ENCODE measurements around the gene OR7A10. TPM values are rescaled to one million over a fixed set of nuclear protein-coding genes. Genes with fewer than 3 reads are reported as not detected.

The OR7A10 gene
- not detected for total RNA-seq

GRCh38 chr19:14848822-14849221, at the start of gene OR7A10:
OR7A10 (minus strand) TSS chr19:14848922; CDS start chr19:14841877, 7,045 bp downstream.
- no peak for TF ChIP-seq CTCF (IDR thresholded peaks at IDR 0.05)
- TF ChIP-seq POLR2A (IDR thresholded peaks at IDR 0.05) = no peak
- TF ChIP-seq POLR2AphosphoS5 (IDR thresholded peaks at IDR 0.05; ENCODE audit: insufficient read depth in 1 of 2, low read depth in 1 of 2) = no peak
- intact Hi-C loops (cut with DNase I) = no loop called here
- DNase-seq (ENCODE audit: extremely low spot score in 2 of 2) = no peak
- Histone ChIP-seq H3K27ac (no peak within 1 kb of the TSS), H3K4me3 (no peak within 1 kb of the TSS), H3K4me1 (no peaks in the 10 kb centered on the region), H3K27me3 (no peaks in the 10 kb centered on the region), H3K9me3 (no peaks in the 10 kb centered on the region), H3K36me3 (no peaks in the 10 kb centered on the region)

GRCh38 chr19:14890643-14891379, 42.1 kb upstream of the OR7A10 start:
- Histone ChIP-seq H3K4me1 (no peaks in the 10 kb centered on the region), H3K4me3 (no peak overlapping the region), H3K9me3 (no peaks in the 10 kb centered on the region), H3K27ac (no peak overlapping the region), H3K27me3 (no peaks in the 10 kb centered on the region), H3K36me3 (no peaks in the 10 kb centered on the region)
- TF ChIP-seq POLR2A (IDR thresholded peaks at IDR 0.05) (no peak), CTCF (IDR thresholded peaks at IDR 0.05) (no peak), POLR2AphosphoS5 (IDR thresholded peaks at IDR 0.05; ENCODE audit: insufficient read depth in 1 of 2, low read depth in 1 of 2) (no peak)
- no peak for DNase-seq (ENCODE audit: extremely low spot score in 2 of 2)
- intact Hi-C loops (cut with DNase I) = no loop called here

- no peaks in the 10 kb centered on the region for H3K4me1 ChIP-seq
- H3K36me3 ChIP-seq = no peaks in the 10 kb centered on the region
- no peak for DNase-seq (ENCODE audit: extremely low spot score in 2 of 2)
- H3K4me3 ChIP-seq = no peak overlapping the region
- H3K9me3 ChIP-seq = no peaks in the 10 kb centered on the region
- intact Hi-C loops (cut with DNase I) = no loop called here
- no peak overlapping the region for H3K27ac ChIP-seq
- H3K27me3 ChIP-seq = no peaks in the 10 kb centered on the region
- no peak for TF ChIP-seq CTCF (IDR thresholded peaks at IDR 0.05)
- no peak for TF ChIP-seq POLR2AphosphoS5 (IDR thresholded peaks at IDR 0.05; ENCODE audit: insufficient read depth in 1 of 2, low read depth in 1 of 2)
- TF ChIP-seq POLR2A (IDR thresholded peaks at IDR 0.05) = no peak
Measured at GRCh38 chr19:14889994-14890642, 41.4 kb upstream of the OR7A10 start.

GRCh38 chr19:14886032-14886431, 37.3 kb upstream of the OR7A10 start, which contains the start of gene OR7A17:
OR7A17 (minus strand) TSS chr19:14886132; CDS start chr19:14881355, 4,777 bp downstream.
- intact Hi-C loops (cut with DNase I) = no loop called here

More at GRCh38 chr19:14886032-14886431, 37.3 kb upstream of the OR7A10 start, which contains the start of gene OR7A17:
- TF ChIP-seq POLR2A (IDR thresholded peaks at IDR 0.05) = no peak
- TF ChIP-seq CTCF (IDR thresholded peaks at IDR 0.05) = no peak
- TF ChIP-seq POLR2AphosphoS5 (IDR thresholded peaks at IDR 0.05; ENCODE audit: insufficient read depth in 1 of 2, low read depth in 1 of 2) = no peak
- no peak for DNase-seq (ENCODE audit: extremely low spot score in 2 of 2)
- Histone ChIP-seq H3K4me3 (no peak within 1 kb of the TSS), H3K27ac (no peak within 1 kb of the TSS), H3K27me3 (no peaks in the 10 kb centered on the region), H3K9me3 (no peaks in the 10 kb centered on the region), H3K4me1 (no peaks in the 10 kb centered on the region), H3K36me3 (no peaks in the 10 kb centered on the region)
